Epidermal melanocyte (primary cell): ENCODE results near the gene ACADSB.

ENCODE experiments used
- DNase-seq: peaks from one replicate; pipeline ENCODE4 v3.0.0; 2011; ENCODE audit warnings: low spot score; ENCODE audit not compliant: insufficient read length

Gene ACADSB

DNA sequence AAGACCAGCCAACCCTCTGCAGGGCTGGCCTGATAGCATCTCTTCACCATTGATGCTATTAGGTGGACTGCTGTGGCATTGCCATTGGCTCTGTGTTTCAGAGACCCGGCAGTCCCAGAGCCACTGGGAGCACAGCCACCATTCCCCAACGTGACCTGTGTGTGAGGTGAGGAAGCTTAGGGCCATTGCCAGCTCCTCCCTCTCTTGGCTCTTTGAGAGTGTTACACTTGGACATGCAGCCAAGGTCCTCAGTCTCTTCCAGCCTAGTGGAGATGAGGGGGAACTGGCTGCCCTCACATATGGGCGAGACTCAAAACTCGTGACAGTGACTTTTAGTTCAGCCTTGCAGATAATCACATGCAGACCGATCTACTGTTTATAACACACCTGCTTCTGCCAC, 87.6 kb downstream of the ACADSB start:
- no peak for DNase-seq

- DNase-seq, result no peak
These were observed 88.2 kb downstream of the ACADSB start for GRCh38 chr10:123097039-123097438.

GRCh38 chr10:123100030-123100762, 91.4 kb downstream of the ACADSB start:
- no peak for DNase-seq

DNA sequence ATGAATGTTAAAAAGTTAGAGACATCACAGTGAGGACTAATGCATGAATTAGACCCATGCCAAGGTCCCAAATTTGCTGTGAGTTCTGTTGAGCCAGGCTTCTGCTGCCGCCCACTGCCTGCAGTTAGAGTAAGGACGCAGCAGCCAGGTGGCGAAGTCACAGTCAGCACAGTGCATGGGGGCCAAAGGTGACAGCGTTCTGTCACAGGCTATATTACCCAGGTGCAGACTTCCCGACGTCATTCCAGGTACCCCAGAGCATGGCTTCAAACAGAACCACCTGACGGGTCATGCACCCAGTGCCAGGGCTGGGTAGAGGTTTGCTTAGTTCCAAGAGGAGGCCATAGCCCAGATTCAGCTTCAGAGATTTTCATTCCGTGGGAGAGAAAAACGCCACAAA, 93.1 kb downstream of the ACADSB start:
- no peak for DNase-seq

DNA sequence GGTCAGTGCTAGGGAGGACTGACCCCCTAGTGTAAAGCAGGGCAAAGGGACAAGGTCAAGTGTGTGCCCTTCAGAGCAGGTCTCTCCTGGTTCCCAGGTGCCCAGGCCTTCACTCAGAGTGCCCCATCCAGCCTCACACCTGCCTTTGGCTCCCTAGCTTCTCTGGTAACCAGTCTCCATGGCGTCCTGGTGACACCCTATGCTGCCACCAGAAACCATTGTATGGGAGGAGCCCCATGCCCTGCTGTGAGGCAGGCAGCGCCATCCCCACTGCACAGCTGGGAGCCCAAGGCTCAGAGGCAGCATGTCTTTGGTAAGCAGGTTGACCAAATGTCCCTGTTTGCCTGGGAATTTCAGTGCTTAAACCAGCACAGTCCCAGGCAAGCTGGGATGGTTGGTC, 93.9 kb downstream of the ACADSB start:
- no peak for DNase-seq

GRCh38 chr10:123103944-123104343, 95.1 kb downstream of the ACADSB start:
- no peak for DNase-seq
